ENCODE results near the gene SLC6A4.
"Not testable (repeated sequence)": the region's sequence is repeated elsewhere in the genome, so short reads cannot be mapped to it uniquely, and the experiment has no call there.

SLC6A4 gene

GRCh38 chr17:30219833-30220232 is 15.7 kb downstream of the SLC6A4 start:
- no peak for DNase-seq (ENCODE audit: low read depth, low spot score)

GRCh38 chr17:30219315-30219714 is 16.2 kb downstream of the SLC6A4 start:
- no peak for DNase-seq (ENCODE audit: low read depth, low spot score)

- peak; percentile 62 for DNase-seq (ENCODE audit: low read depth, low spot score)
Observed at GRCh38 chr17:30218799-30219198, 16.7 kb downstream of the SLC6A4 start.

- DNase-seq (ENCODE audit: low read depth, low spot score) = no peak
Observed at GRCh38 chr17:30217746-30218245, 17.7 kb downstream of the SLC6A4 start.

GRCh38 chr17:30217054-30217453 is 18.4 kb downstream of the SLC6A4 start:
- no peak for DNase-seq (ENCODE audit: low read depth, low spot score)

GRCh38 chr17:30212750-30213149 is 22.7 kb downstream of the SLC6A4 start:
- no peak for DNase-seq (ENCODE audit: low read depth, low spot score)

- DNase-seq (ENCODE audit: low read depth, low spot score) = no peak
Observed at GRCh38 chr17:30211371-30211770, 24.1 kb downstream of the SLC6A4 start.

- no peak for DNase-seq (ENCODE audit: low read depth, low spot score)
Observed at GRCh38 chr17:30210901-30211300, 24.6 kb downstream of the SLC6A4 start.

- no peak for DNase-seq (ENCODE audit: low read depth, low spot score)
Observed at GRCh38 chr17:30210366-30210765, 25.1 kb downstream of the SLC6A4 start.

GRCh38 chr17:30209930-30210329 is 25.6 kb downstream of the SLC6A4 start:
- no peak for DNase-seq (ENCODE audit: low read depth, low spot score)

- no peak for DNase-seq (ENCODE audit: low read depth, low spot score)
Observed at GRCh38 chr17:30208214-30208613, 27.3 kb downstream of the SLC6A4 start.

GRCh38 chr17:30207655-30208054 is 27.8 kb downstream of the SLC6A4 start:
- no peak for DNase-seq (ENCODE audit: low read depth, low spot score)

GRCh38 chr17:30203471-30203981 is 32.0 kb downstream of the SLC6A4 start:
- peak; percentile 51 for DNase-seq (ENCODE audit: low read depth, low spot score)

GRCh38 chr17:30200656-30201055 is 34.8 kb downstream of the SLC6A4 start:
- DNase-seq (ENCODE audit: low read depth, low spot score) = not testable (repeated sequence)

- DNase-seq (ENCODE audit: low read depth, low spot score) = no peak
Observed at GRCh38 chr17:30200106-30200505, 35.4 kb downstream of the SLC6A4 start.

- no peak for DNase-seq (ENCODE audit: low read depth, low spot score)
Observed at GRCh38 chr17:30199600-30199999, 35.9 kb downstream of the SLC6A4 start.

- DNase-seq (ENCODE audit: low read depth, low spot score) = no peak
Observed at GRCh38 chr17:30197416-30197815, 38.1 kb downstream of the SLC6A4 start.

GRCh38 chr17:30196504-30196903 is 39.0 kb downstream of the SLC6A4 start:
- no peak for DNase-seq (ENCODE audit: low read depth, low spot score)

- no peak for DNase-seq (ENCODE audit: low read depth, low spot score)
Observed at GRCh38 chr17:30191072-30191471, 44.4 kb downstream of the SLC6A4 start.

- DNase-seq (ENCODE audit: low read depth, low spot score) = no peak
Observed at GRCh38 chr17:30188211-30188939, 47.1 kb downstream of the SLC6A4 start.

- DNase-seq (ENCODE audit: low read depth, low spot score) = no peak
Observed at GRCh38 chr17:30187573-30187972, 47.9 kb downstream of the SLC6A4 start.

GRCh38 chr17:30186761-30187160 is 48.7 kb downstream of the SLC6A4 start:
- no peak for DNase-seq (ENCODE audit: low read depth, low spot score)

- DNase-seq (ENCODE audit: low read depth, low spot score) = no peak
Observed at GRCh38 chr17:30176855-30177254, 58.6 kb downstream of the SLC6A4 start.
